CD4-positive, alpha-beta T cell treated with Interleukin-6 at 100 ng/mL for 8 hours (primary cell): Measurements from ENCODE around the gene ZNF219.
"Not testable (repeated sequence)": the region's sequence is repeated elsewhere in the genome, so short reads cannot be mapped to it uniquely, and the experiment has no call there.

ENCODE experiments used
- DNase-seq: peaks from one replicate; pipeline ENCODE4 v3.0.0-alpha.2; 2020; ENCODE audit warnings: mixed read lengths, low spot score

Gene ZNF219

DNA sequence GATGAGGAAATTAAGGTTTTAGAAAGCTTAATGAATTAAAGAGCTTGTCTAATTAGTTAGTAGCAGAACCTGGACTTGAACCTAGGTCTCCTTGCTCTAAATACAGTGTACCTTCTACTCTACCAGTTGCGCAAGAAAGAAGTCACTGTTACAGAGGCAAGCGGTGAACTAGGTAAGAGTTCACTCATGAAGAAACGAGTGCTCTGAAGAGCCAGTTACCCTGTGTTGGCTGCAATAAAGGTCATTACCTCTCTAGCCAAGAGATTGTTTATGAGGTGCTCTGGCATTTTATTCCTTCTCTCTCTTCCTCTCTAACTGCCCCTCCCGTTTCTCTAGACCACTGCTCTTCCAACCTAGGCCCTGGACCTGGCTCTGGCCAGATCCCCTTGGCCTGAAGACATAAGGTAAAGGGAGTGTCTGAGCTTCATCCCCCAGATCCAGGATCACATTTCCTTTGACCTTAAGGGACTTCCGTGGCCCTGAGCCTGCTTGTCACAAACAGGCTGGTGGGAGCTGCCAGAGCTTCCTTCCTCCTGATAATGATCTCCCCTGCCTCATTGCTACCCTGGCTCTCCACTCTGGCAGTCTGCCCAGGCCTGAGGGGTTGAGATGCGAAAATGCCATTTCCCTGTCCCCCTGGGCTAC is 54.4 kb downstream of the ZNF219 start:
- DNase-seq = no peak

DNA sequence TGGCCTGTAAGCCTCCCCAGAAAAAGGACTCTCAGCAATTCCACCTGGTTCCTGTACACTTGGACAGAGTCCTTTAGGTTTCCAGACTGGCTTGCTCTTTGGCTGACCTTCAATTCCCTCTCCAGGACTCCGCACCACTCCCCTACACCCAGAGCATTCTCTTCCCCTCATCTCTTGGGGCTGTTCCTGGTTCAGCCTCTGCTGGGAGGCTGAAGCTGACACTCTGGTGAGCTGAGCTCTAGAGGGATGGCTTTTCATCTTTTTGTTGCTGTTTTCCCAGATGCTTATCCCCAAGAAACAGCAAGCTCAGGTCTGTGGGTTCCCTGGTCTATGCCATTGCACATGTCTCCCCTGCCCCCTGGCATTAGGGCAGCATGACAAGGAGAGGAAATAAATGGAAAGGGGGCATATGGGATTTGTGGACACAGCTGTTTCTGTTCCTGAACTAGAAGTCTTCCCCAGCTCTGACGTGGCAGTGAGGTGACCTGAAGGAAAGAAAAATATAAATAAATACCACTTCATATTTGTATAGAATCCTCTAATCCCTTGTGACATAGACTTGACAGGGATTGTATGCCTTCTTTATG is 55.0 kb downstream of the ZNF219 start:
- no peak for DNase-seq

DNA sequence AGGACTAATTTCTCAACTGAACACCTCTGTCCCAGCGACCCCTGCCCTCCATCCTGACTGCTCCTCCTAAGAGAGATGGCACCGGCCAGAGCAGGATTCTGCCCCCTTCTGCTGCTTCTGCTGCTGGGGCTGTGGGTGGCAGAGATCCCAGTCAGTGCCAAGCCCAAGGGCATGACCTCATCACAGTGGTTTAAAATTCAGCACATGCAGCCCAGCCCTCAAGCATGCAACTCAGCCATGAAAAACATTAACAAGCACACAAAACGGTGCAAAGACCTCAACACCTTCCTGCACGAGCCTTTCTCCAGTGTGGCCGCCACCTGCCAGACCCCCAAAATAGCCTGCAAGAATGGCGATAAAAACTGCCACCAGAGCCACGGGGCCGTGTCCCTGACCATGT is 55.5 kb downstream of the ZNF219 start:
- DNase-seq = no peak

DNA sequence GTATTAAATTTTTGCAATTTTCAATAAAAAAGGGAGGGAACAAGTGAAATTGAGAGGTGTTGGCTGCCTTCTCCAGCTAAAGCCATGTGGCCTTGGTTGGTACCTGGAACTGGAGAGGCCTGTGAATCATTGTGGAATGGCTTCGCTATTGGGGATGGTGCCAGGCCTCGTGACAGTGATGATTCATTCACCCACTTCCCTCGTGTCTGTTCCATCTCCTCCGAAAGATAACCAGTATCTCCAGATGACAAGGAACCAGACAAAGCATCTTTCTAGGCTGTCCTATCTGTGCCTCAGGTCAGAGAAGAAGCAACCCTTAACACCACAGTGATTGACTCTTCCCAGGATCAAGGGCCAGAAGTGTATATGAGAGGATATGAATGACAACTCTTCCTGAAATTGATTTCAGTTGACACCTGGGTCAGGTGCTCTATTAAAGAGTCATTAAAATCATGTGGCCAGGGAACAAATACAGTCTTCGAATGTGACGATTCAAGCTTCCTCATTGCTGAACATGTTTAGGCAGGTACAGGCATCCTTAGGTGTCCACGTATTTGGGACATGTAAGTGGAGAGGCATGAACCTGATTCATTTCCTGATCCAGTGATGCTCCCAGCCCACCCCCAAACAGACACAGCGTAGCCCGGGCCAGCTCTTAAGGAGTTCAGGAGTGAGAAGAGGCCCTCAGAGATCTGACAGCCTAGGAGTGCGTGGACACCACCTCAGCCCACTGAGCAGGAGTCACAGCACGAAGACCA is 56.6 kb downstream of the ZNF219 start, which contains the start of gene RNASE7:
TSS of gene RNASE7 (plus strand) at position 687 of the 758 bp plus-strand sequence. CDS start 631 bp downstream, outside the sequence.
- DNase-seq = no peak

DNA sequence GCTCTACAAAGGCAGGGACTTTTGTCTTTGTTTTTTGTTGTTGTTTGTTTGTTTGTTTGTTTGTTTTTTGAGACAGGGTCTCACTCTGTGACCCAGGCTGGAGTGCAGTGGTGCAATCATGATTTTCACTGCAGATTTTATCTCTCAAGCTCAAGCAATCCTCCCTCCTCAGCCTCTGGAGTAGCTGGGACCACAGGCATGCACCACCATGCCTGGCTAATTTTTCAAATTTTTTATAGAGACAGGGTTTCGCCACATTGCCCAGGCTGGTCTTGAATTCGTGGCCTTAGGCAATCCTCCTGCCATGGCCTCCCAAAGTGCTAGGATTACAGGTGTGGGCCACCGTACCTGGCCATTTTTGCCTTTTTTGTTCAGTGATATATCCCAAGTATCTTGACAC is 57.5 kb downstream of the ZNF219 start:
- DNase-seq = not testable (repeated sequence)

DNA sequence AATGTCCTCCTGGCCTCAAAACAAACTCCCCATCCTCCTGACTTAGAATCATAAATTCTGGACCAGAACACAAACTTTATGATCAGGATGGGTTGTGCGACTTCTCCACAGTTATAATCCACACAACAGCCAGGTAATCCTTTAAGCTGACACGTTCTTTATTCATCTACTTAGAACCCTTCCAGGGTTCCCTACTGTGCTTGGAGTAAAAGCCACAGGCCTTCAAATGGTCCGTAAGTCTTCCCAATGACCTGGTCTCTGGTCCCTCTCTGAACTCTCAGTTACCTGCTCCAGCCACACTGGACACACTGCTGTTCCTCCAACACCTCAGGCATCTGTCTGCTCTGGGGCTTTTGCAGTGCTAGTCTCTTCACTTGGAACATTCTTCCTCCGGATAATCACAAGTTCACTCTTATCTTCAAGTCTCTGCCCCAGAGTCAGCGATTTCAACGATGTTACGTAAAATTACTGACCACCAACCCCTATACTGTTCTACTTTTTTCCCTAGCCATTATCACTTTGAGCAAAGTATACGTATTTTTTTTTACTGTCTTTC is 58.0 kb downstream of the ZNF219 start:
- no peak for DNase-seq
